Keratinocyte (primary cell): ENCODE measurements around the gene CCDC102B. TPM values are rescaled to one million over a fixed set of nuclear protein-coding genes. Genes with fewer than 3 reads are reported as not detected.

Source experiments
- DNase-seq: peaks from one replicate; pipeline ENCODE4 v3.0.0-alpha.2; 2011; ENCODE audit warnings: low read depth, missing footprints, low spot score
- FAIRE-seq: peaks from 2 replicates; lab custom pipeline; 2011; peaks lifted over from hg19 to GRCh38; lab: Jason Lieb, UNC
- H2AFZ ChIP-seq: 2 replicates; pipeline ENCODE4 v1.6.0; 2012; ENCODE audit warnings: low read length, control low read depth, inconsistent platforms; ENCODE audit not compliant: control insufficient read depth
- H3K27ac ChIP-seq: 2 replicates; pipeline ENCODE4 v1.5.1; 2011; ENCODE audit warnings: low read length; ENCODE audit not compliant: control insufficient read depth, insufficient read depth
- H3K27me3 ChIP-seq: 3 replicates; pipeline ENCODE4 v1.6.0; 2011; ENCODE audit warnings: low read length; ENCODE audit not compliant: control insufficient read depth, insufficient read depth; ENCODE audit errors: extremely low read depth
- H3K36me3 ChIP-seq, 2 experiments: 2 replicates in 1 of 2; 3 replicates in 1 of 2; pipeline ENCODE4 v1.5.1; 2011; ENCODE audit warnings: low read length in 2 of 2, mild to moderate bottlenecking in 1 of 2; ENCODE audit not compliant: control insufficient read depth in 2 of 2, insufficient read depth in 2 of 2; ENCODE audit errors: extremely low read depth in 1 of 2
- H3K4me1 ChIP-seq: 3 replicates; pipeline ENCODE4 v1.5.1; 2011; ENCODE audit warnings: low read length; ENCODE audit not compliant: control insufficient read depth, insufficient read depth; ENCODE audit errors: extremely low read depth
- H3K4me2 ChIP-seq: 3 replicates; pipeline ENCODE4 v1.6.0; 2011; ENCODE audit warnings: low read depth, low read length; ENCODE audit not compliant: control insufficient read depth, insufficient read depth; ENCODE audit errors: extremely low read depth
- H3K4me3 ChIP-seq, 3 experiments: fragments of 200-600 bp in 1 of 3; sonication (generic) in 1 of 3; 2 replicates in 2 of 3; 3 replicates in 1 of 3; pipeline ENCODE4 v1.5.1; 2011 to 2016; ENCODE audit warnings: low read length in 3 of 3, mild to moderate bottlenecking in 3 of 3, control low read depth in 2 of 3, inconsistent platforms in 1 of 3, low read depth in 1 of 3, mixed read lengths in 1 of 3, mixed run types in 1 of 3, moderate library complexity in 1 of 3; ENCODE audit not compliant: control insufficient read depth in 2 of 3, insufficient read depth in 2 of 3; ENCODE audit errors: extremely low read depth in 1 of 3
- H3K79me2 ChIP-seq: 2 replicates; pipeline ENCODE4 v1.6.0; 2012; ENCODE audit warnings: low read length; ENCODE audit not compliant: control insufficient read depth, insufficient read depth
- H3K9ac ChIP-seq: 3 replicates; pipeline ENCODE4 v1.6.0; 2011; ENCODE audit warnings: low read length; ENCODE audit not compliant: control insufficient read depth, insufficient read depth; ENCODE audit errors: extremely low read depth
- H3K9me1 ChIP-seq: 3 replicates; pipeline ENCODE4 v1.6.0; 2011; ENCODE audit warnings: low read length; ENCODE audit not compliant: control insufficient read depth, insufficient read depth; ENCODE audit errors: extremely low read depth
- H3K9me3 ChIP-seq: 2 replicates; pipeline ENCODE4 v1.5.1; 2012; ENCODE audit warnings: low read depth, low read length; ENCODE audit not compliant: control insufficient read depth
- H4K20me1 ChIP-seq: 3 replicates; pipeline ENCODE4 v1.6.0; 2011; ENCODE audit warnings: low read length; ENCODE audit not compliant: control insufficient read depth, insufficient read depth; ENCODE audit errors: extremely low read depth
- EZH2 ChIP-seq: IDR thresholded peaks from one replicate; pipeline ENCODE4 v1.6.1; 2012; ENCODE audit warnings: inconsistent platforms, mild to moderate bottlenecking, low read length, moderate library complexity
- dilution Hi-C: fragments of 300-500 bp; cut with MboI; formaldehyde crosslinking; loops from one replicate; pipeline ENCODE4 v1.7.0; 2020; ENCODE audit warnings: low sequenced_read_pairs; ENCODE audit not compliant: extremely low pct_ligation_motif_present
- polyA plus RNA-seq, 5 experiments: library from polyadenylated mRNA; depleted of rRNA in 3 of 5; stranded (reverse) in 3 of 5; stranded (forward) in 1 of 5; unstranded in 1 of 5; fragments of >200 nt; gene quantifications; 1 replicate in 1 of 5; 2 replicates in 3 of 5; 3 replicates in 1 of 5; pipeline versions ENCODE4 v1.2.1 to v1.2.3, GENCODE V29; 2011 to 2012; ENCODE audit warnings: missing spikeins in 2 of 5, low read depth in 1 of 5, low replicate concordance in 1 of 5
- TF ChIP-seq, protein P1 (sequence below), 3 experiments: IDR thresholded peaks in 1 of 3; conservative IDR thresholded peaks in 1 of 3; optimal IDR thresholded peaks in 1 of 3; 2 replicates in 2 of 3; 3 replicates in 1 of 3; pipeline versions ENCODE3 to v1.5.1; 2011; ENCODE audit warnings: low read length in 3 of 3, mild to moderate bottlenecking in 3 of 3, moderate library complexity in 2 of 3, control low read depth in 1 of 3, inconsistent platforms in 1 of 3; ENCODE audit not compliant: insufficient read depth in 2 of 3; ENCODE audit errors: extremely low read depth in 1 of 3

Gene CCDC102B
- polyA plus RNA-seq, 1 donor (not counting 4 experiments of a cell fraction or from before 2014, with no cell fraction given), result 0.60 TPM

GRCh38 chr18:68759308-68759707 lies 38.6 kb upstream of the CCDC102B start:
- no peaks in the 10 kb centered on the region for H3K79me2 ChIP-seq
- H3K27me3 ChIP-seq, result no peaks in the 10 kb centered on the region
- no peaks in the 10 kb centered on the region for H3K4me1 ChIP-seq
- H3K27ac ChIP-seq, result no peak overlapping the region
- H3K9ac ChIP-seq, result no peak overlapping the region
- no peaks in the 10 kb centered on the region for H3K9me1 ChIP-seq
- H3K4me2 ChIP-seq, result no peak overlapping the region
- no peak overlapping the region for H3K4me3 ChIP-seq
- no peak overlapping the region for H2AFZ ChIP-seq
- dilution Hi-C loops, result no loop called here
- H4K20me1 ChIP-seq, result no peaks in the 10 kb centered on the region
- H3K9me3 ChIP-seq, result no peaks in the 10 kb centered on the region
- no peak for TF ChIP-seq EZH2
- TF ChIP-seq, protein P1, sequence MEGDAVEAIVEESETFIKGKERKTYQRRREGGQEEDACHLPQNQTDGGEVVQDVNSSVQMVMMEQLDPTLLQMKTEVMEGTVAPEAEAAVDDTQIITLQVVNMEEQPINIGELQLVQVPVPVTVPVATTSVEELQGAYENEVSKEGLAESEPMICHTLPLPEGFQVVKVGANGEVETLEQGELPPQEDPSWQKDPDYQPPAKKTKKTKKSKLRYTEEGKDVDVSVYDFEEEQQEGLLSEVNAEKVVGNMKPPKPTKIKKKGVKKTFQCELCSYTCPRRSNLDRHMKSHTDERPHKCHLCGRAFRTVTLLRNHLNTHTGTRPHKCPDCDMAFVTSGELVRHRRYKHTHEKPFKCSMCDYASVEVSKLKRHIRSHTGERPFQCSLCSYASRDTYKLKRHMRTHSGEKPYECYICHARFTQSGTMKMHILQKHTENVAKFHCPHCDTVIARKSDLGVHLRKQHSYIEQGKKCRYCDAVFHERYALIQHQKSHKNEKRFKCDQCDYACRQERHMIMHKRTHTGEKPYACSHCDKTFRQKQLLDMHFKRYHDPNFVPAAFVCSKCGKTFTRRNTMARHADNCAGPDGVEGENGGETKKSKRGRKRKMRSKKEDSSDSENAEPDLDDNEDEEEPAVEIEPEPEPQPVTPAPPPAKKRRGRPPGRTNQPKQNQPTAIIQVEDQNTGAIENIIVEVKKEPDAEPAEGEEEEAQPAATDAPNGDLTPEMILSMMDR (optimal IDR thresholded peaks at IDR 0.05 in 1 of 3, IDR thresholded peaks at IDR 0.05 in 1 of 3, conservative IDR thresholded peaks at IDR 0.05 in 1 of 3; ENCODE audit: extremely low read depth in 1 of 3, insufficient read depth in 2 of 3, low read length in 3 of 3), result no peak
- no peak for DNase-seq
- no peaks in the 10 kb centered on the region for H3K36me3 ChIP-seq
- FAIRE-seq, result no peak

GRCh38 chr18:68763083-68763482 lies 34.8 kb upstream of the CCDC102B start:
- no peaks in the 10 kb centered on the region for H3K4me1 ChIP-seq
- no peaks in the 10 kb centered on the region for H3K36me3 ChIP-seq
- DNase-seq (no peak), FAIRE-seq (no peak)
- no peak overlapping the region for H2AFZ ChIP-seq
- no peak overlapping the region for H3K27ac ChIP-seq
- no peak for TF ChIP-seq EZH2
- TF ChIP-seq, protein P1 (optimal IDR thresholded peaks at IDR 0.05 in 1 of 3, IDR thresholded peaks at IDR 0.05 in 1 of 3, conservative IDR thresholded peaks at IDR 0.05 in 1 of 3; ENCODE audit: extremely low read depth in 1 of 3, insufficient read depth in 2 of 3, low read length in 3 of 3), result no peak
- H3K27me3 ChIP-seq, result no peaks in the 10 kb centered on the region
- no peaks in the 10 kb centered on the region for H3K9me1 ChIP-seq
- dilution Hi-C loops, result no loop called here
- no peak overlapping the region for H3K9ac ChIP-seq
- H3K4me3 ChIP-seq, result no peak overlapping the region
- H3K79me2 ChIP-seq, result no peaks in the 10 kb centered on the region
- H3K9me3 ChIP-seq, result no peaks in the 10 kb centered on the region
- no peak overlapping the region for H3K4me2 ChIP-seq
- no peaks in the 10 kb centered on the region for H4K20me1 ChIP-seq
